Astrocyte (in vitro differentiated cells and primary cell): ENCODE measurements around the gene RNGTT.

Experiments
- EZH2 ChIP-seq: IDR thresholded peaks from 2 replicates; pipeline ENCODE4 v1.6.1; 2012; ENCODE audit warnings: mild to moderate bottlenecking, low read length, inconsistent platforms; ENCODE audit not compliant: insufficient read depth
- TF ChIP-seq, protein P1 (sequence below): IDR thresholded peaks from 2 replicates; pipeline ENCODE4 v1.5.1; 2011; ENCODE audit warnings: low read depth, mild to moderate bottlenecking, inconsistent platforms, low read length, moderate library complexity; ENCODE audit not compliant: insufficient read depth

DNA sequence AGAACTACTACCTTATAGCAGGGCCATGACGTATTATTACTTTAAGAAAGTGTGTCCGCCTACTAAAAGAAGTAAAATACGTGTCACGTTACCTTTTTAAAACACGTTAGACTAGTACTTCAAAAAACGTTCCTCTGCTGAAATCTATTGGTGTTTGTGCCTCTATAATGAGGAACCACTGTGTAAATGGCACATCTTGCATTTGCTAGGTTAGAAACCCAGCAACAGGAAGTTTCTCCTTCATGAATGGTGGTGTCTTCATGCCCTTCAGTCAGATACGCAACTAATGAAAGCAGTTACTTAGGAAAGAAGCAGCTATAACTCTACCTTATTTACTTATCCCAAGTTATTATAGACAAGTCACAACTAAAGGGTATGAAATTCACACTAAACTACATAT, 343.5 kb downstream of the RNGTT start:
- TF ChIP-seq, protein P1, sequence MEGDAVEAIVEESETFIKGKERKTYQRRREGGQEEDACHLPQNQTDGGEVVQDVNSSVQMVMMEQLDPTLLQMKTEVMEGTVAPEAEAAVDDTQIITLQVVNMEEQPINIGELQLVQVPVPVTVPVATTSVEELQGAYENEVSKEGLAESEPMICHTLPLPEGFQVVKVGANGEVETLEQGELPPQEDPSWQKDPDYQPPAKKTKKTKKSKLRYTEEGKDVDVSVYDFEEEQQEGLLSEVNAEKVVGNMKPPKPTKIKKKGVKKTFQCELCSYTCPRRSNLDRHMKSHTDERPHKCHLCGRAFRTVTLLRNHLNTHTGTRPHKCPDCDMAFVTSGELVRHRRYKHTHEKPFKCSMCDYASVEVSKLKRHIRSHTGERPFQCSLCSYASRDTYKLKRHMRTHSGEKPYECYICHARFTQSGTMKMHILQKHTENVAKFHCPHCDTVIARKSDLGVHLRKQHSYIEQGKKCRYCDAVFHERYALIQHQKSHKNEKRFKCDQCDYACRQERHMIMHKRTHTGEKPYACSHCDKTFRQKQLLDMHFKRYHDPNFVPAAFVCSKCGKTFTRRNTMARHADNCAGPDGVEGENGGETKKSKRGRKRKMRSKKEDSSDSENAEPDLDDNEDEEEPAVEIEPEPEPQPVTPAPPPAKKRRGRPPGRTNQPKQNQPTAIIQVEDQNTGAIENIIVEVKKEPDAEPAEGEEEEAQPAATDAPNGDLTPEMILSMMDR, result no peak
- TF ChIP-seq EZH2, result no peak
